Nephron (organoid): ENCODE results near the gene KLK10.
"Not testable (repeated sequence)": the region's sequence is repeated elsewhere in the genome, so short reads cannot be mapped to it uniquely, and the experiment has no call there.

Experiments
- H3K27ac Mint-ChIP-seq, 3 experiments: 2 replicates each; pipeline ENCODE4 v1.8.0; 2020; ENCODE audit warnings: mixed read lengths in 3 of 3, mild to moderate bottlenecking in 2 of 3, moderate library complexity in 1 of 3
- H3K27me3 Mint-ChIP-seq: 2 replicates; pipeline ENCODE4 v1.8.0; 2021; ENCODE audit warnings: low read depth, mild to moderate bottlenecking, moderate library complexity, mixed read lengths
- H3K36me3 Mint-ChIP-seq: 2 replicates; pipeline ENCODE4 v1.8.0; 2020; ENCODE audit warnings: low read depth, mixed read lengths
- H3K4me1 Mint-ChIP-seq: 2 replicates; pipeline ENCODE4 v1.8.0; 2020; ENCODE audit warnings: mixed read lengths
- H3K4me3 Mint-ChIP-seq, 3 experiments: 2 replicates each; pipeline ENCODE4 v1.8.0; 2020; ENCODE audit warnings: mild to moderate bottlenecking in 3 of 3, mixed read lengths in 3 of 3, moderate library complexity in 2 of 3
- H3K9me3 Mint-ChIP-seq: 2 replicates; pipeline ENCODE4 v1.8.0; 2020; ENCODE audit warnings: mixed read lengths
- CTCF ChIP-seq, 3 experiments: fragments of 200-600 bp; sonication (generic); IDR thresholded peaks; one replicate each; pipeline ENCODE4 v1.5.0; 2021; ENCODE audit warnings: antibody characterized with exemption in 3 of 3; ENCODE audit not compliant: unreplicated experiment in 3 of 3

The KLK10 gene

GRCh38 chr19:50998686-50999085 lies 20.8 kb downstream of the KLK10 start:
- H3K27ac Mint-ChIP-seq: no peak overlapping the region
- H3K9me3 Mint-ChIP-seq: no peaks in the 10 kb centered on the region
- no peak overlapping the region for H3K4me3 Mint-ChIP-seq
- peaks cover 13% of the 10 kb centered on the region for H3K4me1 Mint-ChIP-seq
- TF ChIP-seq CTCF (IDR thresholded peaks at IDR 0.05; ENCODE audit: unreplicated experiment in 3 of 3): no peak
- no peaks in the 10 kb centered on the region for H3K36me3 Mint-ChIP-seq
- peaks cover 24% of the 10 kb centered on the region for H3K27me3 Mint-ChIP-seq

- H3K9me3 Mint-ChIP-seq: no peaks in the 10 kb centered on the region
- no peak overlapping the region for H3K27ac Mint-ChIP-seq
- TF ChIP-seq CTCF (IDR thresholded peaks at IDR 0.05; ENCODE audit: unreplicated experiment in 3 of 3): no peak
- H3K27me3 Mint-ChIP-seq: peaks cover 24% of the 10 kb centered on the region
- H3K36me3 Mint-ChIP-seq: no peaks in the 10 kb centered on the region
- no peak overlapping the region for H3K4me3 Mint-ChIP-seq
- peaks cover 13% of the 10 kb centered on the region for H3K4me1 Mint-ChIP-seq
These were observed 21.4 kb downstream of the KLK10 start for GRCh38 chr19:50998061-50998460.

GRCh38 chr19:50994129-50994528 lies 25.4 kb downstream of the KLK10 start:
- Mint-ChIP-seq H3K27ac (no peak overlapping the region), H3K36me3 (no peaks in the 10 kb centered on the region), H3K27me3 (peaks cover 38% of the 10 kb centered on the region), H3K9me3 (no peaks in the 10 kb centered on the region), H3K4me1 (no peaks in the 10 kb centered on the region), H3K4me3 (no peak overlapping the region)
- TF ChIP-seq CTCF (IDR thresholded peaks at IDR 0.05; ENCODE audit: unreplicated experiment in 3 of 3): no peak

- TF ChIP-seq CTCF (IDR thresholded peaks at IDR 0.05; ENCODE audit: unreplicated experiment in 3 of 3): no peak
- peaks cover 33% of the 10 kb centered on the region for H3K27me3 Mint-ChIP-seq
- no peak overlapping the region for H3K27ac Mint-ChIP-seq
- no peaks in the 10 kb centered on the region for H3K4me1 Mint-ChIP-seq
- no peak overlapping the region for H3K4me3 Mint-ChIP-seq
- H3K36me3 Mint-ChIP-seq: no peaks in the 10 kb centered on the region
- no peaks in the 10 kb centered on the region for H3K9me3 Mint-ChIP-seq
These were observed 26.9 kb downstream of the KLK10 start for GRCh38 chr19:50992666-50993035.

- not testable (repeated sequence) for H3K4me3 Mint-ChIP-seq, H3K4me1 Mint-ChIP-seq, H3K36me3 Mint-ChIP-seq, H3K27ac Mint-ChIP-seq, H3K9me3 Mint-ChIP-seq
- H3K27me3 Mint-ChIP-seq: peaks cover 56% of the 10 kb centered on the region
These were observed 35.1 kb downstream of the KLK10 start for GRCh38 chr19:50984416-50984815.

- no peak for TF ChIP-seq CTCF (IDR thresholded peaks at IDR 0.05; ENCODE audit: unreplicated experiment in 3 of 3)
- peaks cover 53% of the 10 kb centered on the region for H3K27me3 Mint-ChIP-seq
- H3K9me3 Mint-ChIP-seq: no peaks in the 10 kb centered on the region
- H3K4me3 Mint-ChIP-seq: no peak within 1 kb of the TSS
- no peak within 1 kb of the TSS for H3K27ac Mint-ChIP-seq
- H3K36me3 Mint-ChIP-seq: no peaks in the 10 kb centered on the region
- peaks cover 9% of the 10 kb centered on the region for H3K4me1 Mint-ChIP-seq
These were observed 35.8 kb downstream of the KLK10 start, which contains the start of gene KLK7 for GRCh38 chr19:50983625-50984292. Gene KLK7, minus strand, starts transcription at chr19:50983917. Its CDS starts 1,518 bp downstream, at chr19:50982399.
